Renal pelvis (tissue), 4 donors: Measurements from ENCODE around the gene EIF4G2. TPM values are rescaled to one million over a fixed set of nuclear protein-coding genes. Genes with fewer than 3 reads are reported as not detected.
"Not testable (repeated sequence)": the region's sequence is repeated elsewhere in the genome, so short reads cannot be mapped to it uniquely, and the experiment has no call there.

Experiments used
- DNase-seq: peaks from one replicate; pipeline ENCODE4 v3.0.0-alpha.2; 2013
- polyA plus RNA-seq, 3 donors: library from polyadenylated mRNA; unstranded; fragments of 120-200 nt; gene quantifications; one replicate each; pipeline ENCODE4 v1.2.1, GENCODE V29; 2013; ENCODE audit not compliant: insufficient read length in 3 of 3

The EIF4G2 gene
- polyA plus RNA-seq, 3 donors: 849 to 937 (median 854) TPM

- no peak for DNase-seq
Measured at GRCh38 chr11:10828402-10828801, 19.7 kb upstream of the EIF4G2 start.

DNA sequence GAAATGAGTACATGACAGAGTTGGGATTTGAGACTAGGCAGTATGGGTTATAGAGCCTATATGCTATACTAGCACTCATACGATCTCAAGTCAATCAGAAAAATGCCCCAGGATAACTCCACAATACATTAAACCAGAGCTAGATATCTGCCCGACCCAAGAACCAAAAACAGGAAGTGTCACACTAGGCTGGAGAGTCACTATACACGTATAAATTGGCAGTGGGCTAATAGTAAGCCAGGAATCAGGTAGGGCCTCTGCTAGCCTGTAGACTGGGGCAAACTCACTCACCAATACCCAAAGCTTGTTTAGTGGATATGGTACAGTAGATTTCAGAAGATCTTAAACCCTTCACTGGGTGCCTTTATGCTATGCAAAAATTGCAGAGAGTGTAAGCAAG, 16.2 kb upstream of the EIF4G2 start:
- DNase-seq: no peak

GRCh38 chr11:10823152-10823579, 14.4 kb upstream of the EIF4G2 start:
- DNase-seq: no peak

- DNase-seq: not testable (repeated sequence)
Measured at GRCh38 chr11:10822491-10822890, 13.8 kb upstream of the EIF4G2 start.

- no peak for DNase-seq
Measured at GRCh38 chr11:10818594-10818993, 9.9 kb upstream of the EIF4G2 start.

DNA sequence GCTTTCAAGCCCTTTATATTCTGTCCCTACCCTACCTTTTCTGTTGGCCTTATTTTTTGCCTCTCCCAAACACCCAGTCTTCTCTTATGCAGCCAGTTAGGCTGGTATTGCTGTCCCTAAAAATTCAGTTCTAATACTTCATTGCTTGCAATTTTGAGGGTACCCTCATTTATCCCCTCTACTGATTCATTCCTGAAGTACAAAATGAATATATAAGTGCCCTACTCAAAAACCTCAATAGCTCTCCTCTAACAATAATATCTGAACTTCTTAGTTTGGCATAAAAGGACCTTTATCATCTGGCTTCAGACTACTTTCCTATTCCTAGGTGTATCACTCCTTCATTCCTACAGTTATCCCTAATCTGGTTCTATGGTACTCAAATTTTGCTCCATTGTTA, 5.2 kb upstream of the EIF4G2 start:
- no peak for DNase-seq

- peak; percentile 30 for DNase-seq
Measured at GRCh38 chr11:10809373-10810160, 841 bp upstream of the EIF4G2 start.

GRCh38 chr11:10808235-10808552, 532 bp downstream of the EIF4G2 start:
- no peak for DNase-seq

DNA sequence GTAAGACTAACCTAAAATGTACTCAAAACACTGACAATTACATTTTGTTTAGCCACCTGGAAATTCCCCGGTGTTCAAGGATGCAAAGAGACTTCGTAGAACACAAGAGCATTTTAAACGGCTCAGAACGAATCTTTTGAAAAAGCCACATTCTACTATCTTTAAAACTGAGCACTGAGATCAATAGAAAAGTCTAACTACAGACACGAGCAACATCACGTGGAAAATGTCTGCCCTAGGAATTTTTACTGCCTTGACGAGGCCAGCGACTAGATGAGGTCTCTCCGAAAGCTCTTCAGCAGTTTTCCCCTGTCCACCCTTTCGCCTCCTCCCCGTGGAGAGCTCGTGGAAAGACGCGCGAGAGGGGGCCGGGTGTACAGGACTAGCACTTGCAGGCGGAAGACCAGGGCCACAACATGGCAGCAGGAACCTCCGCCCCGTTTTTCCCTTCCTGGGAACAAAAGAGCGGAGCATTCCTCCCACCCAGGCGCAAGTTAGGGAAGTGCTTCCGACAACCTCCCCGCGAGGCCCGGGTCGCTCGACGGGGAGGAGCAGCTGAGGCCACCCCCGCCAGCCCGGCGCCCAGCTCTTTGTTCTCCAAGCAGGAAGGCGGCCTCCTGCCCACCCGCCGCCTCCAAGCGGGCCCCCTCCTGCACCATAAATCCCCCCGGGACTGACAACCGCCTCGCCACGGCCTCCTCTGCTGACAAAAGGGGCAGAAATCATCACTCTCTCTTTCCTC, 1.1 kb downstream of the EIF4G2 start:
- DNase-seq: peak; percentile 38

GRCh38 chr11:10806206-10806605, 2.5 kb downstream of the EIF4G2 start:
- no peak for DNase-seq

GRCh38 chr11:10805741-10806140, 3.0 kb downstream of the EIF4G2 start:
- no peak for DNase-seq

DNA sequence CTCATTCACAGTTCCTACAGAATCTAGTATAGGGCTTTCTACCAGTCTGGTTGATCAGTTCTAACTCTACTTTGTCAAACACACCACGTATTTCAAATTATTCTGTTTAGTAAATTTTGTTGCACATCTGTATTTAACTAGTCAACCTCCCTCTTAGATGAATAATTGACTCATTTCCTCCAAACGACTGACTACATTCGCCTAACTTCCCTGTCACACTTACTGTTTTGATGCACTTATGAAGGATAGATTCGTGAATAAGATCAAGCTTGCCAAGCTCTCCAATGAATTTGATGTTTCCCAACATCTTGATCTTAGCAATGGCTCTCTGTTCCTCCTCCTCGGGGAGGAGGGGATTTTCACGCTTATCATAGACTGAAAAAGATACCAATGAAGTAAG, 5.0 kb downstream of the EIF4G2 start:
- DNase-seq: no peak

- DNase-seq: no peak
Measured at GRCh38 chr11:10800292-10800691, 8.4 kb downstream of the EIF4G2 start.

GRCh38 chr11:10798330-10798928, 10.3 kb downstream of the EIF4G2 start:
- DNase-seq: no peak

- DNase-seq: no peak
Measured at GRCh38 chr11:10797531-10797930, 11.2 kb downstream of the EIF4G2 start.

DNA sequence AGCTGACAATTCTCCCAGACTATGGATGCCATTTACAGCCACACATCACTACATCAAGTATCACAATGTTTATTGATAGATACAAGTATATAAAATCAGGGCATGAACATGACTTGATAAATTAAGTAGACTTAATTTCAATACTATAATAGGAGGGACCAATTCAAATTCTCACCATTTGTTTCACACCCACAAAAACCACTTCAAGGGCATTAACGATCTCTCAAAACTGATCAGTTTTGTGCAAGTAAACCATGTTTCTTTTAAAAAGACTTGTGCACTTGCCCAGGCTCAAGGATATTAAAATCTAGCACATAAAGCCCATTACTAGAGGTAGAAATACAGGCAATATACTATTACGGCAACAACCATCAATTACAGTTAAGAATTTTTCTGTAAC, 11.7 kb downstream of the EIF4G2 start:
- DNase-seq: no peak

DNA sequence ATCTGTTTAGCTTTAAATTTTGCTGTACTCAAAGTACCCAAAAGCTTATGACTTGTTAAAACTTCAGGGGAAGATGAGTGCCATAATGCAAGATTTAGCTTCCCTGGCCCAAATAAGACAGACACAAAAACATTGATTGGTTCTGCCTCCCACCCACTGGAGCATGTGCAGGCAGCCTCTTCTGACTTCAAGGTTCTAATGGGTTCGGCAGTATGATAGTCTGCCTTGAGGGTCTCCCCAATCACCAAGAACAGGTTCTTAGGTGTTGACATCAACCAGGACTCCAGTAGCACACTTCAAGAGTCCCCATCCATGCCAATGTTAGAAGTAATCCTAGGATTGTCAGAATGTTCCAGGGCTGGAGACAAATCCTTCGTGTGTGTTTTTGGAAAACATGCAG, 12.5 kb downstream of the EIF4G2 start:
- no peak for DNase-seq

- DNase-seq: no peak
Measured at GRCh38 chr11:10793470-10794255, 15.1 kb downstream of the EIF4G2 start.

GRCh38 chr11:10792385-10793068, 16.2 kb downstream of the EIF4G2 start:
- DNase-seq: peak; percentile 77

GRCh38 chr11:10786451-10786850, 22.3 kb downstream of the EIF4G2 start:
- DNase-seq: no peak

DNA sequence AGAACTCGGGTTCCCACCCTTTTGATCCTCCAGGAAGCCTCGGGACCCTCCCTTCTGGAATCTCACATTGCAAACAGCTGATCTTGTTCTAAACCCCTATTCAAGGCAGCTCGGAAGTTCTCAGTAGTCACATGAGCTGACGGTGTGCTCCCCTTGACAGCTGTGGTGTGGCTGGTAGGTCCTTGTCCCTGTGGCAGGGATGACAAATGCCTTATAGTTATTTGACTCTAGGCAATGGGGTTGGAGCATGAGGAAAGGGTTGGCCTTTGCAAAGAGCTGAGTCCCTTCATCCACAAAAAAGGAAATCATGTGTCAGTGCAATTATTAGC, 23.6 kb downstream of the EIF4G2 start:
- DNase-seq: no peak
